ENCODE data around the gene TMEM130. TPM values are rescaled to one million over a fixed set of nuclear protein-coding genes. Genes with fewer than 3 reads are reported as not detected.

TMEM130 gene
- total RNA-seq (0.26 and 0.66 TPM in 2 replicates), polyA plus RNA-seq (0.95 and 2.6 TPM in 2 replicates), polyA minus RNA-seq (ENCODE audit: low replicate concordance) (1.3 and 16.4 TPM in 2 replicates)
- 1.8 and 4.8 TPM in 2 replicates for polyA plus RNA-seq (2012)

GRCh38 chr7:98869597-98870120 lies at the start of gene TMEM130:
TSS of gene TMEM130 (minus strand) at chr7:98870014. CDS start at chr7:98869861, 153 bp downstream.
- Histone ChIP-seq H3K9ac (ENCODE audit: insufficient read depth, low read length) (no peak within 1 kb of the TSS), H3K27ac (ENCODE audit: insufficient read depth, low read length) (no peak within 1 kb of the TSS), H3K4me3 (replicated peaks in 1 of 4; ENCODE audit: control extremely low read depth in 1 of 4, insufficient read depth in 1 of 4, low read depth in 3 of 4, low read length in 4 of 4) (peak within 1 kb of the TSS; percentile 26 to 51 (median 36))

DNA sequence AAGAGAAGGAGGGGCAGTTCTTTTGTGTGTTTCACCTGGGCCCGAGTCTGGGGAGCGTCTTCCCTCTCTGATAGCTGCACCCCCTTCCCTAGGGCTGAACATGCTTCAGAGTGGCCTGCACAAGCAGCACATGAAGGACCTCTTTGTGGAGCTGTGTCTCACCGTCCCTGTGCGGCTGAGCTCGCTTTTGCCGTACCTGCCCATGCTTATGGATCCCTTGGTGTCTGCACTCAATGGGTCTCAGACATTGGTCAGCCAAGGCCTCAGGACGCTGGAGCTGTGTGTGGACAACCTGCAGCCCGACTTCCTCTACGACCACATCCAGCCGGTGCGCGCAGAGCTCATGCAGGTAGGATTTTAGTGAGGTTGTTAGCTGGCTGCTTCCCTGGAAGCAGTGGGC lies 47.5 kb upstream of the TMEM130 start:
- no peaks in the 10 kb centered on the region for H3K27me3 ChIP-seq (ENCODE audit: control insufficient read depth, insufficient read depth, low read length)
- no peak overlapping the region for H3K4me3 ChIP-seq (replicated peaks in 1 of 4; ENCODE audit: control extremely low read depth in 1 of 4, insufficient read depth in 1 of 4, low read depth in 3 of 4, low read length in 4 of 4)
- H3K27ac ChIP-seq (ENCODE audit: insufficient read depth, low read length): no peak overlapping the region
- no peak overlapping the region for H3K4me2 ChIP-seq (ENCODE audit: extremely low read depth, insufficient read depth, low read length)
- no peak for TF ChIP-seq CTCF (conservative IDR thresholded peaks at IDR 0.05 in 1 of 2, IDR thresholded peaks at IDR 0.05 in 1 of 2; ENCODE audit: low read depth in 1 of 2, low read length in 2 of 2)
- TF ChIP-seq EZH2 (IDR thresholded peaks at IDR 0.05; ENCODE audit: low read length, missing control alignments): no peak
- no peak overlapping the region for H2AFZ ChIP-seq (ENCODE audit: low read length)
- H4K20me1 ChIP-seq (ENCODE audit: control insufficient read depth, extremely low read depth, insufficient read depth, low read length): no peaks in the 10 kb centered on the region
- no peaks in the 10 kb centered on the region for H3K79me2 ChIP-seq (ENCODE audit: control insufficient read depth, insufficient read depth, low read length)
- DNase-seq (ENCODE audit: low read depth in 2 of 2): no peak
- H3K4me1 ChIP-seq (ENCODE audit: control insufficient read depth, extremely low read depth, insufficient read depth, low read length): peaks cover under 1% of the 10 kb centered on the region
- H3K36me3 ChIP-seq (ENCODE audit: control insufficient read depth, insufficient read depth, low read length): peaks cover 26% of the 10 kb centered on the region
- no peak overlapping the region for H3K9ac ChIP-seq (ENCODE audit: insufficient read depth, low read length)
- H3K9me3 ChIP-seq (ENCODE audit: control insufficient read depth, insufficient read depth, low read depth, low read length): no peaks in the 10 kb centered on the region

More at GRCh38 chr7:98869597-98870120, at the start of gene TMEM130:
- Histone ChIP-seq H3K9me3 (ENCODE audit: control insufficient read depth, insufficient read depth, low read depth, low read length) (no peaks in the 10 kb centered on the region), H3K27me3 (ENCODE audit: control insufficient read depth, insufficient read depth, low read length) (peaks cover 13% of the 10 kb centered on the region), H3K4me2 (ENCODE audit: extremely low read depth, insufficient read depth, low read length) (peak within 1 kb of the TSS; percentile 75), H3K36me3 (ENCODE audit: control insufficient read depth, insufficient read depth, low read length) (no peaks in the 10 kb centered on the region), H4K20me1 (ENCODE audit: control insufficient read depth, extremely low read depth, insufficient read depth, low read length) (no peaks in the 10 kb centered on the region), H3K79me2 (ENCODE audit: control insufficient read depth, insufficient read depth, low read length) (no peaks in the 10 kb centered on the region), H3K4me1 (ENCODE audit: control insufficient read depth, extremely low read depth, insufficient read depth, low read length) (peaks cover 2% of the 10 kb centered on the region), H2AFZ (ENCODE audit: low read length) (peak within 1 kb of the TSS; percentile 46)
- DNase-seq (ENCODE audit: low read depth in 2 of 2): peak in 1 of 2 donors; percentile 40
- TF ChIP-seq CTCF (conservative IDR thresholded peaks at IDR 0.05 in 1 of 2, IDR thresholded peaks at IDR 0.05 in 1 of 2; ENCODE audit: low read depth in 1 of 2, low read length in 2 of 2) (no peak), EZH2 (IDR thresholded peaks at IDR 0.05; ENCODE audit: low read length, missing control alignments) (peak; percentile 56)

- Histone ChIP-seq H4K20me1 (ENCODE audit: control insufficient read depth, extremely low read depth, insufficient read depth, low read length) (no peaks in the 10 kb centered on the region), H3K36me3 (ENCODE audit: control insufficient read depth, insufficient read depth, low read length) (peaks cover 28% of the 10 kb centered on the region), H3K9me3 (ENCODE audit: control insufficient read depth, insufficient read depth, low read depth, low read length) (no peaks in the 10 kb centered on the region), H3K27me3 (ENCODE audit: control insufficient read depth, insufficient read depth, low read length) (no peaks in the 10 kb centered on the region), H3K4me2 (ENCODE audit: extremely low read depth, insufficient read depth, low read length) (no peak overlapping the region), H3K4me3 (replicated peaks in 1 of 4; ENCODE audit: control extremely low read depth in 1 of 4, insufficient read depth in 1 of 4, low read depth in 3 of 4, low read length in 4 of 4) (no peak overlapping the region), H3K4me1 (ENCODE audit: control insufficient read depth, extremely low read depth, insufficient read depth, low read length) (no peaks in the 10 kb centered on the region), H3K27ac (ENCODE audit: insufficient read depth, low read length) (no peak overlapping the region), H2AFZ (ENCODE audit: low read length) (no peak overlapping the region), H3K79me2 (ENCODE audit: control insufficient read depth, insufficient read depth, low read length) (no peaks in the 10 kb centered on the region), H3K9ac (ENCODE audit: insufficient read depth, low read length) (no peak overlapping the region)
- peak; percentile 20 to 41 for DNase-seq (ENCODE audit: low read depth in 2 of 2)
- TF ChIP-seq CTCF (conservative IDR thresholded peaks at IDR 0.05 in 1 of 2, IDR thresholded peaks at IDR 0.05 in 1 of 2; ENCODE audit: low read depth in 1 of 2, low read length in 2 of 2) (peak in 1 of 2 donors; percentile 13), EZH2 (IDR thresholded peaks at IDR 0.05; ENCODE audit: low read length, missing control alignments) (no peak)
Measured at GRCh38 chr7:98913612-98914011, 43.8 kb upstream of the TMEM130 start.
